Endothelial cell of umbilical vein (primary cell): ENCODE results near the gene LRAT. TPM values are rescaled to one million over a fixed set of nuclear protein-coding genes. Genes with fewer than 3 reads are reported as not detected.

Experiments
- BruUV-seq: library from RNA; stranded (reverse); fragments of 400-500 nt; replicated peaks from 2 replicates; lab custom pipeline; 2021; lab: Mats Ljungman, UMichigan
- CTCF ChIA-PET: fragments of 300-600, 350-600 bp; sonication (Branson Sonifier 250); formaldehyde crosslinking; loops from one replicate; lab custom pipeline; 2021; ENCODE audit warnings: antibody characterized with exemption, inconsistent platforms; lab: Charles Lee
- POLR2A ChIA-PET: fragments of 300-600, 350-600 bp; sonication (Branson Sonifier 250); formaldehyde crosslinking; loops from one replicate; lab custom pipeline; 2021; ENCODE audit warnings: antibody characterized with exemption, inconsistent platforms; lab: Charles Lee
- DNase-seq: peaks from one replicate; pipeline ENCODE4 v3.0.0-alpha.2; 2011; ENCODE audit warnings: low read depth, low spot score
- FAIRE-seq: peaks from 2 replicates; lab custom pipeline; 2011; peaks lifted over from hg19 to GRCh38; lab: Jason Lieb, UNC
- H2AFZ ChIP-seq: 2 replicates; pipeline ENCODE4 v1.6.0; 2012; ENCODE audit warnings: low read depth, low read length, control low read depth, inconsistent platforms
- H3K27ac ChIP-seq: 2 replicates; pipeline ENCODE4 v1.5.1; 2011; ENCODE audit warnings: low read depth, mild to moderate bottlenecking, control low read depth, low read length, moderate library complexity; ENCODE audit not compliant: insufficient read depth
- H3K27me3 ChIP-seq, 2 experiments: 2 replicates each; pipeline versions ENCODE4 v1.6.0 to v1.6.1; 2011; ENCODE audit warnings: low read length in 2 of 2, mixed read lengths in 1 of 2; ENCODE audit not compliant: control insufficient read depth in 2 of 2, insufficient read depth in 2 of 2
- H3K36me3 ChIP-seq, 2 experiments: 2 replicates in 1 of 2; 3 replicates in 1 of 2; pipeline ENCODE4 v1.5.1; 2011; ENCODE audit warnings: low read length in 2 of 2, mild to moderate bottlenecking in 1 of 2, moderate library complexity in 1 of 2; ENCODE audit not compliant: control insufficient read depth in 2 of 2, insufficient read depth in 2 of 2; ENCODE audit errors: extremely low read depth in 1 of 2
- H3K4me1 ChIP-seq: 3 replicates; pipeline ENCODE4 v1.5.1; 2011; ENCODE audit warnings: mild to moderate bottlenecking, low read length; ENCODE audit not compliant: control insufficient read depth, insufficient read depth; ENCODE audit errors: extremely low read depth
- H3K4me2 ChIP-seq: 2 replicates; pipeline ENCODE4 v1.6.1; 2011; ENCODE audit warnings: low read length, control low read depth, mixed read lengths; ENCODE audit not compliant: insufficient read depth
- H3K4me3 ChIP-seq, 3 experiments: fragments of 200-600 bp in 1 of 3; sonication (generic), shearing (Covaris generic) in 1 of 3; replicated peaks in 1 of 3; 2 replicates each; pipeline ENCODE4 v1.5.1; 2011 to 2016; ENCODE audit warnings: control low read depth in 3 of 3, low read length in 3 of 3, mild to moderate bottlenecking in 2 of 3, inconsistent platforms in 1 of 3, low read depth in 1 of 3, moderate library complexity in 1 of 3; ENCODE audit not compliant: insufficient read depth in 1 of 3
- H3K79me2 ChIP-seq: 2 replicates; pipeline ENCODE4 v1.6.0; 2012; ENCODE audit warnings: low read length, inconsistent platforms; ENCODE audit not compliant: control insufficient read depth, insufficient read depth
- H3K9ac ChIP-seq: replicated peaks from 2 replicates; pipeline ENCODE3; 2011; ENCODE audit warnings: low read length, control low read depth; ENCODE audit not compliant: insufficient read depth; ENCODE audit errors: extremely low read depth
- H3K9me1 ChIP-seq: replicated peaks from 3 replicates; pipeline ENCODE4 v1.6.0; 2011; ENCODE audit warnings: mild to moderate bottlenecking, low read length; ENCODE audit not compliant: control insufficient read depth, insufficient read depth; ENCODE audit errors: extremely low read depth
- H3K9me3 ChIP-seq: replicated peaks from 2 replicates; pipeline ENCODE4 v1.5.1; 2012; ENCODE audit warnings: low read length, inconsistent platforms; ENCODE audit not compliant: control insufficient read depth, insufficient read depth
- H4K20me1 ChIP-seq: replicated peaks from 2 replicates; pipeline ENCODE3; 2011; ENCODE audit warnings: mild to moderate bottlenecking, low read length; ENCODE audit not compliant: control insufficient read depth, insufficient read depth; ENCODE audit errors: extremely low read depth
- EZH2 ChIP-seq: IDR thresholded peaks from 2 replicates; pipeline ENCODE4 v1.6.1; 2012; ENCODE audit warnings: borderline replicate concordance, low read depth, mild to moderate bottlenecking, moderate library complexity, low read length, inconsistent platforms; ENCODE audit not compliant: severe bottlenecking
- FOS ChIP-seq: IDR thresholded peaks from 2 replicates; pipeline ENCODE4 v1.6.1; 2011; ENCODE audit warnings: mild to moderate bottlenecking, low read length, moderate library complexity, borderline replicate concordance; ENCODE audit not compliant: insufficient read depth
- GATA2 ChIP-seq: IDR thresholded peaks from 2 replicates; pipeline ENCODE4 v1.7.0; 2011; ENCODE audit warnings: low read depth, mild to moderate bottlenecking, moderate library complexity, mixed read lengths, low read length; ENCODE audit not compliant: insufficient read length, insufficient read depth
- JUN ChIP-seq: IDR thresholded peaks from 2 replicates; pipeline ENCODE4 v1.6.1; 2011; ENCODE audit warnings: borderline replicate concordance, low read depth; ENCODE audit not compliant: insufficient read length, insufficient read depth
- MYC ChIP-seq: IDR thresholded peaks from one replicate; pipeline ENCODE4 v1.6.1; 2011; ENCODE audit warnings: mild to moderate bottlenecking, low read depth, low read length
- POLR2A ChIP-seq: IDR thresholded peaks from 2 replicates; pipeline ENCODE4 v1.6.1; 2012; ENCODE audit warnings: low read depth, mild to moderate bottlenecking, control low read depth, low read length
- POLR2AphosphoS5 ChIP-seq: IDR thresholded peaks from 2 replicates; pipeline ENCODE4 v1.6.1; 2012; ENCODE audit warnings: low read depth, mild to moderate bottlenecking, control low read depth, low read length, moderate library complexity; ENCODE audit not compliant: insufficient read depth
- dilution Hi-C: fragments of 300-500 bp; cut with MboI; formaldehyde crosslinking; loops from one replicate; pipeline ENCODE4 v1.15.0; 2019; ENCODE audit warnings: low sequenced_read_pairs; ENCODE audit not compliant: extremely low pct_ligation_motif_present
- intact Hi-C: fragments of 100-400 bp; cut with micrococcal nuclease; formaldehyde crosslinking; loops from one replicate; pipeline ENCODE4 v1.10.0; 2022
- polyA plus RNA-seq, 4 experiments: library from polyadenylated mRNA; depleted of rRNA in 3 of 4; stranded (reverse) in 3 of 4; unstranded in 1 of 4; fragments of >200 nt; gene quantifications; 2 replicates each; pipeline versions ENCODE4 v1.2.1 to v1.2.3, GENCODE V29; 2011 to 2012; ENCODE audit warnings: missing spikeins in 1 of 4
- total RNA-seq: library from RNA; stranded (reverse); gene quantifications from 2 replicates; pipeline ENCODE4 v1.2.3, GENCODE V29; 2021
- TF ChIP-seq, protein P1 (sequence below), 2 donors: IDR thresholded peaks; 1 replicate in 1 of 2; 2 replicates in 1 of 2; pipeline ENCODE4 v1.5.1; 2011; ENCODE audit warnings: low read length in 2 of 2, mild to moderate bottlenecking in 2 of 2, moderate library complexity in 2 of 2, control low read depth in 1 of 2, inconsistent platforms in 1 of 2, low read depth in 1 of 2; ENCODE audit not compliant: insufficient read depth in 1 of 2; ENCODE audit errors: extremely low read depth in 1 of 2
- TF ChIP-seq, protein P2 (sequence below): IDR thresholded peaks from 2 replicates; pipeline ENCODE4 v1.6.1; 2011; ENCODE audit not compliant: insufficient read depth, insufficient read length

The LRAT gene
- total and polyA plus RNA-seq, 2 donors (not counting 3 experiments of a cell fraction or from before 2014, with no cell fraction given): not detected

DNA sequence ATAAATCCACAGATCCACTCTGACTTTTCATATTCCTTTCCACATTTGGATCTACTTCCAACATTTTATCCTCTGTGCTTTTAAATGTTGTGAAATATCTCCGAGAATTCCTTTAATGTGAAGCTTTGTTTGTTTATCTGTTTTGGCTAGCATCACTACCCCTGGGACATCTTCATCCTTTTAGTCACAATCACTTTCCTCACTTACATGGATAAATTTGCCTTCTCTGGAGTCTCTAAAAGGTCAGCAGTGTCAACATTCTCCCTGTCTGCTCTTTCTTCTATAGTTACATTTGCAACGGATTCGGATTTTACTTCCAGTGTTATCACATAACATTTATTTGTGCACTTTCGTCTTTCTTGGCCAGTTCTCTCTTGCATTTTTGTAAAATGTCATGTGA is 34.2 kb upstream of the LRAT start:
- BruUV-seq: no TSS peak
- no peak overlapping the region for H3K4me2 ChIP-seq
- intact Hi-C loops (no loop called here), dilution Hi-C loops (no loop called here)
- CTCF ChIA-PET: no interaction called here
- H3K79me2 ChIP-seq: no peaks in the 10 kb centered on the region
- no peaks in the 10 kb centered on the region for H3K36me3 ChIP-seq
- POLR2A ChIA-PET: no interaction called here
- H4K20me1 ChIP-seq: no peaks in the 10 kb centered on the region
- DNase-seq (no peak), FAIRE-seq (no peak)
- no peaks in the 10 kb centered on the region for H3K9me3 ChIP-seq
- H3K27ac ChIP-seq: no peak overlapping the region
- H3K9ac ChIP-seq: no peak overlapping the region
- TF ChIP-seq MYC (no peak), EZH2 (no peak), JUN (no peak), POLR2A (no peak), FOS (no peak), GATA2 (no peak), POLR2AphosphoS5 (no peak)
- TF ChIP-seq, protein P1, sequence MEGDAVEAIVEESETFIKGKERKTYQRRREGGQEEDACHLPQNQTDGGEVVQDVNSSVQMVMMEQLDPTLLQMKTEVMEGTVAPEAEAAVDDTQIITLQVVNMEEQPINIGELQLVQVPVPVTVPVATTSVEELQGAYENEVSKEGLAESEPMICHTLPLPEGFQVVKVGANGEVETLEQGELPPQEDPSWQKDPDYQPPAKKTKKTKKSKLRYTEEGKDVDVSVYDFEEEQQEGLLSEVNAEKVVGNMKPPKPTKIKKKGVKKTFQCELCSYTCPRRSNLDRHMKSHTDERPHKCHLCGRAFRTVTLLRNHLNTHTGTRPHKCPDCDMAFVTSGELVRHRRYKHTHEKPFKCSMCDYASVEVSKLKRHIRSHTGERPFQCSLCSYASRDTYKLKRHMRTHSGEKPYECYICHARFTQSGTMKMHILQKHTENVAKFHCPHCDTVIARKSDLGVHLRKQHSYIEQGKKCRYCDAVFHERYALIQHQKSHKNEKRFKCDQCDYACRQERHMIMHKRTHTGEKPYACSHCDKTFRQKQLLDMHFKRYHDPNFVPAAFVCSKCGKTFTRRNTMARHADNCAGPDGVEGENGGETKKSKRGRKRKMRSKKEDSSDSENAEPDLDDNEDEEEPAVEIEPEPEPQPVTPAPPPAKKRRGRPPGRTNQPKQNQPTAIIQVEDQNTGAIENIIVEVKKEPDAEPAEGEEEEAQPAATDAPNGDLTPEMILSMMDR (IDR thresholded peaks at IDR 0.05; ENCODE audit: extremely low read depth in 1 of 2, insufficient read depth in 1 of 2, low read depth in 1 of 2, low read length in 2 of 2): no peak
- TF ChIP-seq, protein P2, sequence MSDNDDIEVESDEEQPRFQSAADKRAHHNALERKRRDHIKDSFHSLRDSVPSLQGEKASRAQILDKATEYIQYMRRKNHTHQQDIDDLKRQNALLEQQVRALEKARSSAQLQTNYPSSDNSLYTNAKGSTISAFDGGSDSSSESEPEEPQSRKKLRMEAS: no peak
- no peaks in the 10 kb centered on the region for H3K9me1 ChIP-seq
- no peaks in the 10 kb centered on the region for H3K4me1 ChIP-seq
- H2AFZ ChIP-seq: no peak overlapping the region
- no peaks in the 10 kb centered on the region for H3K27me3 ChIP-seq
- H3K4me3 ChIP-seq: no peak overlapping the region
